ENCODE results near the gene AMBRA1.
"Not testable (repeated sequence)": the region's sequence is repeated elsewhere in the genome, so short reads cannot be mapped to it uniquely, and the experiment has no call there.

The AMBRA1 gene

DNA sequence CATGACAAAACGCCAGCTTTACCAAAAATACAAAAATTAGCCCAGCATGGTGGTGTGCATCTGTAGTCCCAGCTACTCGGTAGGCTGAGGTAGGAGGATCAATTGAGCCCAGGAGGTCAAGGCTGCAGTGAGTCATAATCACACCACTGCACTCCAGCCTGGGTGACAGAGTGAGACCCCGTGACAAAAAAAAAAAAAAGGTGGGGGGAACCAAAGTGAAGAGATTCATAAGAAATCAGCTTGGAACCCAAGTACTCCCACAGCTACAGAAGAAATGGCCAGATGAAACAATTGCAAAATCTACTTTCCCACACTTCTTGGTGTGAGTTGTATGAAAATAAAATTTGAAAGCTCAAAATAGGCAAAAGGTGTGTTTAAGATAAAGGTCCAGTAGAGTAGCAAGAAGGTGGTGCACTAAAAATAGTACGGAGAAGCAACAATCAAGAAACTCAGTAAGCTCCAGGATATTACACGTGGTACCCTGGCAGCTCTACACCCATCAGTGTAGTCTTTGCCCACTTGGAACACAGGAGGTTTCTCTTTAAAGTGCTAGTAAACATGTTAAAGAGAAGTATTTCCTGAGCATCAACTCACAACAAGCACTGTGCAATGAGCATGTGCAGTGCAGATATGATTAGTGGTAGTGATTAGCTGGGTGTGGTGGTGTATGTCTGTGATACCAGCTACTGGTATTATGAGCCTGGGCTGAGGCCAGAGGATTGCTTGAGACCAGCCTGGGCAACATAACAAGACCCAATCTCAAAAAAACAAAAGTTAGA is 17.9 kb upstream of the AMBRA1 start:
- DNase-seq: no peak

DNA sequence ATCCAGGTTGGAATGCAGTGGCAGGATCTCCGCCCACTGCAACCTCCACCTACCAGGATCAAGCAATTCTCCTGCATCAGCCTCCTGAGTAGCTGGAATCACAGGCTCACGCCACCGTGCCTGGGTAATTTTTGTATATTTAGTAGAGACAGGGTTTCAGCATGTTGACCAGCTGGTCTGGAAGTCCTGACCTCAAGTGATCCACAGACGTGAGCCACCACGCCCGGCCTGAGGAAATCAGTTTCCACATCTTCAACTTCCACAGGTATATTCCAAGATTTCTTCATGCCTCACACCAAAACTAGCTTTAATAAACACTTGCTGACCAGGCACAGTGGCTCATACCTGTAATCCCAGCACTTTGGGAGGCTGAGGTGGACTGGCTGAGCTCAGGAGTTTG is 15.6 kb upstream of the AMBRA1 start:
- DNase-seq: no peak

DNA sequence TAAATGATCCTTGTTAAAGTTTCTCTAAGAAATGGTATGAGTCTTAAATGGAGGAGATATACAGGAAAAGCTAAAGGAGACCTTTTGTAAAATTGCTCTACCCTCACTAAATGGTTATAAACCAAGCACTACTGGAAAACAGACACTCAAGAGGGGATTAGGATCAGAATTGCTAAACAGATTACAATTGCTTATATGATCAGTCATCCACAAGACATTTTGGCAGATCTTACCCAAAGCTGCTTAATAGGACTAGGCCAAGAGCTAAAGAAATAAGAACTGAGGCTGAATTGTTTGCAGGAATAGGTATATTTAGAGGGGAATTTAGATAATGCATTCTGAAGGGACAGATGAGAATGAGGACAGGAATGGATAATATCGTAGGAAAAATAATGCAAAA is 13.7 kb upstream of the AMBRA1 start:
- DNase-seq: no peak

DNA sequence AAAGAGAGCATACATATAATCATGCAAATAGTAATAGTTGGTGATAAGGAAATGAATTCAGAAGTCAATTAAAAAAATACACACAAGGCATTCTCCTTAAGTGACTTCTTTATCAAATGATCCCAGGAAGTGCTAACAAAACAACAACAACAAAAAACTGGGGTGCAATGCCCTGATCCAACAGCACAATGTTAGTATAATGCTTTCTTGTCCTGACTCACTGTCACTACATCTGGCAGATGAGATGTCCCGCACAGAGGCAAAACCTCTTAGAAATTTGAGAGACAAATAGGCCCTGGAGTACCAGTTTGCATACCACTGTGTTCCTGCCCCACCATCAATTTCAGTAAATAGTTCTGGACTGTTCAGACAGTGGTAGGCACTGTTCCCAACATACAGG is 11.0 kb upstream of the AMBRA1 start:
- DNase-seq: no peak

DNA sequence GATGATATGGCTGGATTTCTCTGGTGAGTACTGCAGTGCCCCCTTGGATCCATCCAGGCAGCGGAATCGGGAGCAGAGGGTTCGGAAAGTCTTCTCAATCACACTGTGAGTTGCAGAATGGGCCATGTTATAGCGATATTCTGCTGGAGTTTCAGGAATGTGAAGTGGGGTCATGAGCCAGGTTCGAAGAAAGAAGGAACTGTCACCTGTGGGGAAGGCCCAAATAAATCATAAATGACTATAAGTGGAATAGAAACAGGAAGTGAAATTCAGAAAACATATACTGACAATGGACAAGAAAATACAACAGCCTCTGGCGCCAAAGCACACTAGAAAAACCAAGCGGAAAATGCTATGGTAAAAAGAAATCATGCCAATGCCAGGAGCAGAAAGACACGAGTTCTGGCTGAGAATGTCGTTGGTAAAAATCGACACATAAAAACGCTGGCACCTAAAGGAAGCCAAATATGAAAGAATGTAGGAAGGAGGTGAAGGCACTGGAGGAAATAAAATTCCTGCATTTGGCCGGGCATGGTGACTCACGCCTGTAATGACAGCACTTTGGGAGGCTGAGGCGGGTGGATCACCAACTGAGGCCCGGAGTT is 10.0 kb upstream of the AMBRA1 start:
- no peak for DNase-seq

DNA sequence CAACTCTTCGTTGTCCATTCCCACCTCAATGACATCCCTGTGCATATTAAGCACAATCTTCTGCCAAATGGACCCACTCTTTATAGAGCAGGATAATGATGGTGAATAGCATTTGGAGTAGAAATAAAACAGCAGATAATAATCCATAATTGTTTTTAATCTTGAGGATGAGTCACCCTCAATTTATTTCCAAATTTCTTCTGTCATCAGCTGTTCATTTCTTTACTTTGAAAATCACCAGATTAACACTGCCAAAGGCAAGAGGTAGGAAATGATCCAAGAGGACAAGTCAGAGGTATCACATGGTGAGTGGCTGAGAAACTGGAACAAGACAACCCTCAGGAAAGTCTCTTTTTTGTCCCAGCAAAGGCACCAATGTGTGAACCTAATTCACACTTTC is 7.3 kb upstream of the AMBRA1 start:
- DNase-seq: no peak

DNA sequence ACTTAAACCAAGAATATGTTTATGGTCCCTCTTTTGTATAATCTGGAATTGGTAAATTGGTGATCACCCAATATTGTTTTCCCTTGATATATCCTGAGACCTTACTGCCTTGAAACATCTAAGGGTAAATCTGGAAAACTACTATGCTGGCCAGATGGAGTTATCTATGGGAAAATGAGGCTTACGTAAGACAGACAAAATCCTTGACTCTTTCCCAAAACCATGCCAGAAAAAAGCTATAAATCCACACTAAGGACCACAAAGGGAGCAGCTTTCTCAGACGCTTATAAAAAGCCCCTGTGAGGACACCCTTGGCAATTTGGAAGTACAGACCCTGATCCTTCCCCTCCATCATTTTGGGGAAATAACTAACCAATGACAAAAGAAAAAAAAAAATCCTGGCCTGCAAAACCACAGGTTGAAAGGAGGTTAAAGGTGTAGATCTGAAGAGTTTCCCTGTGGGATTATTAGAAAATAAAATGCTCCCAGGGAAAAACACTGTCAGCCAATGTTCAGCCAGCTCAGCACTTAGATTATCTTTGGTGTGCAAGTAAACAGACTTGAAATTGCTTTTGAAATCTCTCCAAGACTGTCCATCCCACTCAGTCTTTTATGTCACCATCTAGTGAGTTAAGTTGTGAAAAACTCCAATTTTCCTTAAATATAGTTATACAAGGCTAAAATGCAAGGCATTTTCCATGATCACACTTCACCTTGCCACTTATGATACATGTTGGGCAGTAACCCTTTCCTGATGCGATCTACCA is 6.6 kb upstream of the AMBRA1 start:
- DNase-seq: no peak

DNA sequence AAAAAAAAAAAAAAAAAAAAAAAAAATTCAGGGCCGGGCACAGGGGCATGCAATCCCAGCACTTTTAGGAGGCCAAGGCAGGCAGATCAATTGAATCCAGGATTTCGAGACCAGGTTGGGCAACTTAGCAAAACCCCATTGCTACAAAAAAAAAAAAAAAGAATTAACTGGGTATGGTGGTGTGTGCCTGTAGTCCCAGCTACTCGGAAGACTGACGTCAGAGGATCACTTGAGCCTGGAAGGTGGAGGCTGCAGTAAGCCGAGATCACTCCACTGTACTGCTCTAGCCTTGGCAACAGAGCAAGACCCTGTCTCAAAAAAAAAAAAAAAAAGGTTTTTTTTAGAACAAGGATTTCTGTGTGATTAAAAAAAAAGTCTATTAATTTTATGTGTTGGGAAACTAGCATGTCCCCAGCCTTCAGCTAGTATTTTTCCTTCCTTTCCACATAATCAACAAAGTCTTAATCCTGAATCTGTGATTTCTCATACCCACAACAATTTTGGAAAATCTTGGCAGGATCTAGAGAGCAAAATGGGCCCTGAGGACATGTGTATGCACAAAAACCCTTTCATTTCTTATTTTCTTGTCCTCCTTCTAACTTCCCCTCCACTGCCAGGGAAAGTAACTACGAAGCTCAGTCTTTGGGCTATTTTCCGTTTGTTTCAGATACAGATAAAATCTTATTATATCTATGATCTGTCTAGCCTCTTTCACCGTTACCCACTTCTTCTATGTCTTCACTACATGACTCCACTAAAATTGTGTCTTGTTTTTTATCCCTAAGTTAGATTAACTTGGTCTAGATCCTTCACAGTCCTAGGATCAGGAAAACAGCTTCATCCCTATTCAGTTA is 5.7 kb upstream of the AMBRA1 start:
- no peak for DNase-seq

DNA sequence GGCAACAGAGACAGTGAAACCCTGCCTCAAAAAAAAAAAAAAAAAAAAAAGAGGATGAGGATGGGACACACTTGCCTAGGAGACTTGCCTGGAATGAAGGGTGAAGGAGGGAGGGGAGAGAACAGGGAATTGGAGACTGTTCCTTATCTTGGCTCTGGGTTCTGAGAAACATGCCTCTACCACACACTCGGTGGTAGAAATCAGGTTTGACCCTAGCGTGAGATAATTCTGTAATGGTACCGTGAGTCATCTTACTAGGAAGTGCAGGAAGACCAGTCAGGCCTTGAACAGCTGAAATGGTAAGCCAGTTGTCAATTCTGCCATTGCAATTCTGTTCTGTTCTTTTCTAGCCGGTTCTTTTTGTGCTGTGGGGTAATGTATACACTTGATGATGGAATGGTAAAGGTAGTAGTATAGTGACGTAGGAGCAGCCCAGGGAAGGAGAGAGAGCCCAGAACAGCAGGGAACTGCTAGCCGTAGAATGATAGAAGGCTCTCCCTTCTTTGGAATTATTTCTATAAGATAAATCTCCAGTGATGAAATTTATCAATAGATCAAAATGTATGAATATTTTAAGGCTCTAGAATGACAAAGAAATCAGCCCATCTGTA is 3.9 kb upstream of the AMBRA1 start:
- no peak for DNase-seq

DNA sequence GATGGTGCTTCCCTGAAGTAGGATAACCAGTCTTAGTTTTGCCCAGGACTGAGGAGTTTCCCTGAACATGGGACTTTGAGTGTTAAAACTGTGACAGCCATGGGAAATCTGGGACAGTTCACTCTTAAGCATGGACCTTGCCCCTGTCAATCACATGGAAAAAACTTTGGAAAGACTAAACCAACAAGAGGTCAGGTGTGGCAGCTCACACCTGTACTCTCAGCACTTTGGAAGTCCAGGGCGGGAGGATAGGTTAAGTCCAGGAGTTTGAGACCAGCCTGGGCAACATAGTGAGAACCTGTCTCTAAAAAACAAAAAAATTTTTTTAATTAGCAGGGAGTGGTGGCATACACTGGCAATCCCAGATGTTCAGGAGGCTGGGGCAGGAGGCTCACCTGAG is 3.3 kb upstream of the AMBRA1 start:
- DNase-seq: no peak

DNA sequence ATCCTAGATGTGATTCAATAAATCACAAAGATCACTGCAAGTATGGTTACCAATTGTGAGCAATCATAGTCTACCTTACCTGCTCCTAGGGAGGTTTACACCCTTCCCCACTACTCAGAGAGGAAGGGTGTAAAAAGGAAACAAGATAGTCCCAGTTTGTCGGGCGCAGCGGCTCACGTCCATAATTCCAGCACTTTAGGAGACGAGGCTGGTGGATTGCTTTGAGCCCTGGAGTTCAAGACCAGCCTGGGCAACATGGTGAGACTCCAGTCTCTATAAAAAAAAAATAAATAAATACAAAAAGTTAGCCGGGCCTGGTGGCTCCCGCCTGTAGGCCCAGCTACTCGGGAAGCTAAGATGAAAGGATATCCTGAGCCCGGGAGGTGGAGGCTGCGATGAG is 962 bp upstream of the AMBRA1 start:
- no peak for DNase-seq

DNA sequence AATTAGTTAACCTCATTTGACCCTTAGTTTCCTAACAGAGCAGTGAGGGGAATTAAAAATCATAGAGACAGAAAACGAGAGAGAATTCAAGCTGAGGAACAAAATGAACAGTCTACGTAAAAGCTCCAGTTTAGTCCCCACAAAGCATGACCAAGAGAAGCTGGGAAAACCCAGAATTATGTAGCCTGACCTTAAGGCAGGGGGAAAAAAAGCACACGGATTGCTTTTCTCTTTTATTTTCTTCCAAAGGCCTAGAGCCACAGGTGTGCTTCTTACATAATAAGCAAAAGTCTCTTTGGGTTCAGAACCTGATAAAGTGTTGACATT is 514 bp upstream of the AMBRA1 start:
- no peak for DNase-seq

DNA sequence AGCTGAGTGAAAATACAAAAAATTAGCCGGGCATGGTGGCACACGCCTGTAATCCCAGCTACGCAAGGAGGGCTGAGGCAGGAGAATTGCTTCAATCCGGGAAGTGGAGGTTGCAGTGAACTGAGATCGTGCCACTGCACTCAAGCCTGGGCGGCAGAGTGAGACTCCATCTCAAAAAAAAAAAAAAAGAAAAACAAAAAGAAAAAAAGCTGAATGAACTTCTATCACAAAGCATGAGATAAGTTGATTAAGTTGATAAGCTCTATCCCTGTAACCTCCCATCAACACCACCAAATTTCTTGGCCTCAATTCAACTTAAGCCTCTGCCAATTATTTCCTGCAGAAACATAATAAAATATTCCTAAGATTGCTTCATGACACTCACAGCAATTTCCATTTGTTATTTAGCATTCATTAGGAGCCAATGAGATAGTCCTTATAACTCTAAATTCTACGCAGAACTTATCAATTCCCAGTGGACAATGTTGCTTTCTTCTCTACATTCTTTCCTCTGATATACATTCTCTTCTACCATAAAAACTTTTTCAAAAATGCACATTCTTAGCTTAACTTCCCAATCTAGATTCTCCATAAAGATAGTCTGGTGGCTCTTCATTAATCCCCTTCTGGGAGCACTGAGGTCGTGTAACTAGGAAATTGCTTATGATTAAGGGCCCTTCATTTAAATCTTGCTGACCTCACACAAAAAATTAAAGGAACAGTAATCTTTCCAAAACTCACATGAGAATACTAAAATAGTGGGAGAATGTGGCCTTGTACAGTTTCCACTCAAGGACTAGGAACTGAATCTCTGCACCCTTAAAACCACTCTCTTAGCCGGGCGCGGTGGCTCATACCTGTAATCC is 2.9 kb downstream of the AMBRA1 start:
- DNase-seq: no peak

DNA sequence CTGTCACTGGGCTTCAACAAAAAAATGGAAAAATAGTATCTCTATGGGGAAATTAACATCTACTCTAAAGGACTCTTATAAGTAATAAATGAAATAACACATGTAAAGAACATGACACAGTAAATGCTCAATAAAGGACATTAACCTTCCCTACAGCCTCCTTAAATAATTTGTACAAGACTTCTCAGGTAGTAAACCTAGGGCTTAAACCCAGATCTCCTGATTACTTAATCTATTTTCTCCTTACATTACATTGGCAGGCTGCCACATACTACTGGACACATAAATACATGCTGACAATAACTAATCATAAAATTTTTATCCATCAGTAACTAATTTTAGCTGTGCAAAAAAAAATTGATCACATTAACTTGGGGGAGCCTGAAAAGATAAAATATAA is 4.9 kb downstream of the AMBRA1 start:
- DNase-seq: no peak

DNA sequence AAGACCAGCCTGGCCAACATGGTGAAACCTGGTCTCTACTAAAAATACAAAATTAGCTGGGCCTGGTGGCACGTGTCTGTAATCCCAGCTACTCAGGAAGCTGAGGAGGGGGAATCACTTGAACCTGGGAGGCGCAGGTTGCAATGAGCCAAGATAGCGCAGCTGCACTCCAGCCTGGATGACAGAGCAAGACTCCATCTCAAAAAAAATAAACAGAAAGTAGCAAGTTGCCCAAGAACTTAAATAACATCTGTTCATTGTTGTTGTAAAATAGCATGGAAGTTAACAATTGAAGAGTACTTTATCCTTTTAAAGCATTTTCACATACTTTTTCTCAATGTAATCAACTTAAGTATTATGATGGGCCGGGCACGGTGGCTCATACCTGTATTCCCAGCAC is 5.7 kb downstream of the AMBRA1 start:
- DNase-seq: no peak

DNA sequence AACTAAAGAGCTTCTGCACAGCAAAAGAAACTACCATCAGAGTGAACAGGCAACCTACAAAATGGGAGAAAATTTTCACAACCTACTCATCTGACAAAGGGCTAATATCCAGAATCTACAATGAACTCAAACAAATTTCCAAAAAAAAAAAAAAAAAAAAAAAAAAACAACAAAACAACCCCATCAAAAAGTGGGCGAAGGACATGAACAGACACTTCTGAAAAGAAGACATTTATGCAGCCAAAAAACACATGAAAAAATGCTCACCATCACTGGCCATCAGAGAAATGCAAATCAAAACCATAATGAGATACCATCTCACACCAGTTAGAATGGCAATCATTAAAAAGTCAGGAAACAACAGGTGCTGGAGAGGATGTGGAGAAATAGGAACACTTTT is 10.3 kb downstream of the AMBRA1 start:
- not testable (repeated sequence) for DNase-seq

DNA sequence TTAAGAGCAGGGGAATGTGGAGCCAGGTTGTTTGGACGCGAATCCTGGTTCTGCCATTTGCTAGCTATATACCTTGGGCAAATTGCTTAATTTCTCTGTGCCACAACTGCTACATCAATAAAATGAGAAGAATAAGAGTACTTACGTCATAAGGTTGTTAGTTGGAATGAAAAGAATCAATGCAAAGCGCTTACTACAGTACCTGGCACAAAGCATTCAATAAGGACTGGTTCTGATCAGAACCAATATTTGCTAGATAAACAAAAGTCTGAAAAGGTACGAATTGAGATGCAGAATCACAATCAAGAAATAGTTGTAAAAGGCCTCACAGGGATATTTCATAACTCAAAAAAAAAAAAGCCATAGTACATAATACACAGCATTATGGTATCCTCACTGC is 11.2 kb downstream of the AMBRA1 start:
- no peak for DNase-seq

DNA sequence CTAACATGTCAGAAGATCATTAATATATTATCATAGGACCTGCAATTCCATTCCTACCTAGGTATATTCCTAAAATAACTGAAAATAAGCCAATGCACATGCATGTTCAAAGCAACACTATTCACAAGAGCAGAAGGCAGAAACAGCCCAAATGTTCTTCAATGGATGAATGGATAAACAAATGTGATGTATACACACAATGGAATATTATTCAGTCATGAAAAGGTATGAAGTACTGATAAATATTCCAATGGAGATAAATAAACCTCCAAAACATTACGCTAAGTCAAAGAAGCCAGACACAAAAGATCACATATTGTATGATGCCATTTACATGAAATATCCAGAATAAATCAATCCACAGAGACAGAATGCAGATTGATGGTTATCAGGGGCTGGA is 16.8 kb downstream of the AMBRA1 start:
- no peak for DNase-seq

DNA sequence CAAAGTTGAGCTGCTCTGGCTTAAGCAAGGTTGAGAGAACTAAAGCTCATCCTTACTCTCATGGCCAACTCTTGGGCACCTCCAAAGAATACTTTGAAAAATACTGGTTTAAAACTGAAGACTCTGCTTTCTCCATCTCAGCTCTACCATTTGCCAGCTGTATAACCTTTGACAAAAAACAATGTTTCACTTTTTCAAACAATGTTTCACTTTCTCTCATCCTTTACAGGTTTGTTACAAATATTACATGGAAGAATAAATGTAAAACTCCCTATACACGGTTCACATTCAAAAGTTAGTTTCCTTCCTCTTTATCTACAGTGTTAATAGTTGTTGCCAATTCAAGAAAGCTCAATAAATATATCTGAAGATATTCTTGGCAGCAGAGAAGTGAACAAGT is 19.2 kb downstream of the AMBRA1 start:
- no peak for DNase-seq

DNA sequence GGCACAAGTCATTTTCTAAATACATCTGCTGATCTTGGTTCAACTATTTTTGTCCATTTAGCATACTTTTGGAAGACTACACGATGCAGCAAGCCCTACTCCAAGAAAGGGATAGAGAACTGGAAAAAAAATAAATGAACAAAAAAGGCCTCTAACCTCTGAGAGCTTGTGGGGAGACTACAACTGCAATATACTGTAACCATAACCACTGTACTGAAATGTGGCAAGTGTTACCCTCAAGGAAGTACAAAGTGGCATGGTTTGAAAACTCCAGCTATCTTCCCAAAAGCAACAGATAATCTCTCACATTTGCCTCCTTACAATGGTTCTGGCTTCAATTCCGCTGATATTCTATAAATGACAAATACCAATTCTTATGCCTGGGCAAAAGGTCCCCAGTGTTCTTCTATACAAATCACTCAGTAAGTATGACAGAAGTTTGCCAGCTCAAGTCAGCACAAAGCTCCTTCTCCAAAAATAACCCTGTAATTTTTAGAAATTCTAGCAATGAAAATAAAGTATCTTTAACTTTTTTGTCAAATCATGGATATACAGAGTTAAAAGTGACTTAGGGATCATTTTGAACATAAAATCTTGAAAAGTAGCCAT is 22.9 kb downstream of the AMBRA1 start:
- DNase-seq: no peak

DNA sequence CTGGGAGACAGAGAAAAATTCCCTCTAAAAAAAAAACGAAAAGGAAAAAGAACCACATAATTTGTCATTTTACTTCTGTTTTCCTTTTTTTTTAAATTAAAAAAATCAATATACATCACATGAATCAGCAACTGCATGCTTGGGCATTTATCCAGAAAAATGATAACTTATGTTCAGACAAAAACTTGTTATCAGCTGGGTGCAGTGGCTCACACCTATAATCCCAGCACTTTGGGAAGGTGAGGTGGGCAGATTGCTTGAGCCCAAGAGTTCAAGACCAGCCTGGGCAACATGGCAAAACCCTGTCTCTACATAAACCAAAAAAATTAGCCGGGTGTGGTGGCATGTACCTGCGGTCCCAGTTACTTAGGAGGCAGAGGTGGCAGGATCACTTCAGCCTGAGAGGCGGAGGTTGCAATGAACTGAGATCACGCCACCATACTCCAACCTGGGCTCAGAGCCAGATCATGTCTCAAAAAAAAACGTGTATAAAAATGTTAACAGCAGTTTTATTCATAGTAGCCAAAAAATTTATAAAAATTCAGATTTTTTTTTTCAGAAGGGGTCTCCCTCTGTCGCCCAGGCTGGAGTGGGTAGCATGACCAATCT is 28.5 kb downstream of the AMBRA1 start:
- no peak for DNase-seq

All from NCI-H2081 (cell line).